Psoas muscle (tissue), 8 donors: ENCODE data around the gene KLHL25. TPM values are rescaled to one million over a fixed set of nuclear protein-coding genes. Genes with fewer than 3 reads are reported as not detected.

Experiments
- ATAC-seq, 4 donors: fragments of 200-7000 bp; cut with Tn5 transposase; one replicate each; pipeline ENCODE4 v1.9.1; 2020; ENCODE audit warnings: moderate library complexity in 3 of 4, mild to moderate bottlenecking in 2 of 4
- DNase-seq, 2 donors: peaks; one replicate each; pipeline ENCODE4 v3.0.0-alpha.2; 2020
- H3K27ac ChIP-seq: fragments of 200-600 bp; one replicate; pipeline ENCODE4 v1.8.0; 2022
- H3K27me3 ChIP-seq, 3 donors: fragments of 200-600 bp in 1 of 3; one replicate each; pipeline versions ENCODE4 v1.6.1 to v1.8.0; 2013 to 2022; ENCODE audit warnings: low read length in 2 of 3, mild to moderate bottlenecking in 2 of 3, moderate library complexity in 1 of 3; ENCODE audit not compliant: insufficient read depth in 3 of 3
- H3K36me3 ChIP-seq, 2 donors: fragments of 200-600 bp in 1 of 2; one replicate each; pipeline versions ENCODE4 v1.6.1 to v1.8.0; 2013 to 2022; ENCODE audit warnings: low read depth in 1 of 2, mild to moderate bottlenecking in 1 of 2, moderate library complexity in 1 of 2; ENCODE audit not compliant: insufficient read depth in 1 of 2
- H3K4me1 ChIP-seq: fragments of 200-600 bp; one replicate; pipeline ENCODE4 v1.8.0; 2022
- H3K4me3 ChIP-seq: fragments of 200-600 bp; one replicate; pipeline ENCODE4 v1.8.0; 2022; ENCODE audit warnings: mild to moderate bottlenecking
- H3K9me3 ChIP-seq: fragments of 200-600 bp; one replicate; pipeline ENCODE4 v1.8.0; 2022
- CTCF ChIP-seq: fragments of 200-600 bp; IDR thresholded peaks from one replicate; pipeline ENCODE4 v1.8.0; 2022; ENCODE audit warnings: antibody characterized with exemption
- WGBS, 3 donors: extraction: QIAGEN DNeasy Blood & Tissue Kit; methylation state at CpG; one replicate each; pipeline versions ENCODE4 v1.1.6 to v1.1.7; 2013; 5-methylcytosine and 5-hydroxymethylcytosine counted together
- intact Hi-C, 2 donors: fragments of 100-400 bp; cut with DNase I; formaldehyde crosslinking; loops; one replicate each; pipeline versions ENCODE4 v1.11.0 to v1.14.2; 2022
- polyA plus RNA-seq, 3 donors: library from polyadenylated mRNA; stranded (reverse); fragments of 200-250 nt; gene quantifications; one replicate each; pipeline ENCODE4 v1.2.3, GENCODE V29; 2013
- total RNA-seq, 4 donors: library from RNA; stranded (reverse); fragmentation: NEBNext Ultra II Directional in 2 of 4; extraction: Animal tissue kit (Norgen Biotek cat#: 25700) in 2 of 4; gene quantifications; one replicate each; pipeline versions ENCODE4 v1.2.1 to v1.2.4, GENCODE V29; 2021 to 2023
- donor health status: healthy with polysubstance abuse.
- donor health status: DM: no; HTN: no; CAD: no; lungs with moderate emphysema.
- donor health status: Bipolar disorder and iron deficiency.
- donor health status: healthy.
- donor health status: DM: yes; HTN: yes; CAD: no.
- donor health status: DM: no; HTN: no; CAD: no.
- donor health status: DM: no; HTN: no; CAD: no.
- donor health status: DM: yes; HTN: yes; CAD: no.

Gene KLHL25
- total and polyA plus RNA-seq, 7 donors = 3.8 to 15.7 (median 8.1) TPM

GRCh38 chr15:85748176-85748575 lies 46.5 kb downstream of the KLHL25 start:
- intact Hi-C loops = loop anchor here (5.0 kb wide), 2 partner anchors 44 to 84 kb away; partner anchors contain the start of gene KLHL25 (in 1 of the 2)
- peaks cover 33% of the 10 kb centered on the region for H3K4me1 ChIP-seq
- H3K27me3 ChIP-seq = no peaks in the 10 kb centered on the region
- H3K27ac ChIP-seq = no peak overlapping the region
- H3K9me3 ChIP-seq = no peaks in the 10 kb centered on the region
- peaks cover 5 to 56% of the 10 kb centered on the region in 2 donors for H3K36me3 ChIP-seq
- WGBS, 3 donors = 82 to 94% (median 92%) methylated on average over 9 of the region's 9 CpGs
- DNase-seq (no peak), ATAC-seq (no peak)
- TF ChIP-seq CTCF = no peak
- no peak overlapping the region for H3K4me3 ChIP-seq

- no peaks in the 10 kb centered on the region for H3K9me3 ChIP-seq
- no peaks in the 10 kb centered on the region for H3K27me3 ChIP-seq
- no peak overlapping the region for H3K27ac ChIP-seq
- WGBS, 3 donors = 64 to 85% (median 74%) methylated on average over 12 of the region's 12 CpGs
- TF ChIP-seq CTCF = no peak
- intact Hi-C loops = loop anchor here (5.0 kb wide), 2 partner anchors 46 to 86 kb away; partner anchors contain the start of gene KLHL25 (in 1 of the 2)
- DNase-seq (no peak), ATAC-seq (no peak)
- peaks cover 39% of the 10 kb centered on the region for H3K4me1 ChIP-seq
- no peak overlapping the region for H3K4me3 ChIP-seq
- peaks cover 10 to 66% of the 10 kb centered on the region in 2 donors for H3K36me3 ChIP-seq
These were observed 48.1 kb downstream of the KLHL25 start for GRCh38 chr15:85746641-85747040.

- peaks cover 33% of the 10 kb centered on the region for H3K4me1 ChIP-seq
These were observed 49.1 kb downstream of the KLHL25 start for GRCh38 chr15:85745525-85746150.

GRCh38 chr15:85745023-85745422 lies 49.7 kb downstream of the KLHL25 start:
- Histone ChIP-seq H3K4me1 (peaks cover 27% of the 10 kb centered on the region), H3K27ac (no peak overlapping the region), H3K27me3 (no peaks in the 10 kb centered on the region), H3K4me3 (no peak overlapping the region), H3K9me3 (no peaks in the 10 kb centered on the region), H3K36me3 (peaks cover 10 to 81% of the 10 kb centered on the region in 2 donors)
- no peak for TF ChIP-seq CTCF
- 74 to 90% (median 76%) methylated on average over 12 of the region's 12 CpGs for WGBS, 3 donors
- ATAC-seq = no peak
- intact Hi-C loops = loop anchor here (5.0 kb wide), 2 partner anchors 47 to 87 kb away; partner anchors contain the start of gene KLHL25 (in 1 of the 2)
- no peak for DNase-seq

More at GRCh38 chr15:85745525-85746150, 49.1 kb downstream of the KLHL25 start:
- Histone ChIP-seq H3K9me3 (no peaks in the 10 kb centered on the region), H3K4me3 (no peak overlapping the region), H3K36me3 (peaks cover 10 to 76% of the 10 kb centered on the region in 2 donors), H3K27me3 (no peaks in the 10 kb centered on the region), H3K27ac (no peak overlapping the region)
- ATAC-seq = no peak
- TF ChIP-seq CTCF = no peak
- intact Hi-C loops = loop anchor here (5.0 kb wide), 2 partner anchors 47 to 87 kb away; partner anchors contain the start of gene KLHL25 (in 1 of the 2)
- 48 to 71% (median 51%) methylated on average over 14 of the region's 14 CpGs for WGBS, 3 donors
- DNase-seq = peak in 1 of 2 donors; percentile 55
